HL-60 (cell line): ENCODE data around the gene YWHAQ.

ENCODE experiments used
- DNase-seq, 2 experiments: peaks; one replicate each; pipeline ENCODE4 v3.0.0-alpha.2; 2010 to 2020; ENCODE audit warnings: low read depth in 1 of 2, low spot score in 1 of 2
- H3K27ac ChIP-seq: fragments of 250-450 bp; sonication (Bioruptor Pico); replicated peaks from 2 replicates; pipeline ENCODE4 v1.5.1; 2020; ENCODE audit warnings: mild to moderate bottlenecking, moderate library complexity
- H3K27me3 ChIP-seq: fragments of 250-450 bp; sonication (Bioruptor Pico); 2 replicates; pipeline ENCODE4 v1.5.1; 2021; ENCODE audit warnings: mild to moderate bottlenecking, moderate library complexity; ENCODE audit not compliant: insufficient read depth, poor library complexity, severe bottlenecking
- H3K4me3 ChIP-seq: replicated peaks from 2 replicates; pipeline ENCODE4 v1.5.1; 2011; ENCODE audit warnings: mild to moderate bottlenecking, control low read depth, low read length; ENCODE audit not compliant: insufficient read depth
- CTCF ChIP-seq: IDR thresholded peaks from one replicate; pipeline ENCODE4 v1.5.1; 2011; ENCODE audit warnings: low read length, control low read depth, inconsistent platforms; ENCODE audit not compliant: insufficient read depth
- GABPA ChIP-seq: IDR thresholded peaks from 2 replicates; pipeline ENCODE4 v1.6.1; 2012; ENCODE audit warnings: low read depth
- POLR2AphosphoS5 ChIP-seq: IDR thresholded peaks from 2 replicates; pipeline ENCODE4 v1.6.1; 2012; ENCODE audit warnings: low read depth
- REST ChIP-seq: IDR thresholded peaks from 2 replicates; pipeline ENCODE4 v1.6.1; 2012; ENCODE audit warnings: low read depth; ENCODE audit not compliant: insufficient replicate concordance
- SPI1 ChIP-seq: IDR thresholded peaks from 2 replicates; pipeline ENCODE4 v1.6.1; 2012; ENCODE audit warnings: low read depth, mild to moderate bottlenecking, borderline replicate concordance

Gene YWHAQ

GRCh38 chr2:9649261-9649660, 18.5 kb upstream of the YWHAQ start:
- no peak for TF ChIP-seq REST
- no peak for TF ChIP-seq GABPA
- no peak for TF ChIP-seq SPI1
- no peak for TF ChIP-seq POLR2AphosphoS5
- TF ChIP-seq CTCF: no peak
- Histone ChIP-seq H3K27me3 (no peaks in the 10 kb centered on the region), H3K27ac (no peak overlapping the region), H3K4me3 (no peak overlapping the region)
- no peak for DNase-seq

GRCh38 chr2:9648821-9649220, 18.0 kb upstream of the YWHAQ start:
- TF ChIP-seq REST (no peak), POLR2AphosphoS5 (no peak), GABPA (no peak), SPI1 (no peak), CTCF (no peak)
- H3K4me3 ChIP-seq: no peak overlapping the region
- no peak overlapping the region for H3K27ac ChIP-seq
- no peak for DNase-seq
- no peaks in the 10 kb centered on the region for H3K27me3 ChIP-seq

- no peak overlapping the region for H3K4me3 ChIP-seq
- no peak overlapping the region for H3K27ac ChIP-seq
- DNase-seq: no peak
- no peak for TF ChIP-seq SPI1
- TF ChIP-seq POLR2AphosphoS5: no peak
- TF ChIP-seq GABPA: no peak
- TF ChIP-seq CTCF: no peak
- H3K27me3 ChIP-seq: no peaks in the 10 kb centered on the region
Measured at GRCh38 chr2:9647884-9648283, 17.1 kb upstream of the YWHAQ start.

- TF ChIP-seq SPI1: no peak
- no peak for TF ChIP-seq POLR2AphosphoS5
- TF ChIP-seq REST: no peak
- no peak for TF ChIP-seq GABPA
- no peak for TF ChIP-seq CTCF
- Histone ChIP-seq H3K4me3 (no peak overlapping the region), H3K27me3 (peaks cover 2% of the 10 kb centered on the region), H3K27ac (no peak overlapping the region)
- DNase-seq: no peak
Measured at GRCh38 chr2:9646196-9647030, 15.6 kb upstream of the YWHAQ start.
